ENCODE data around the gene RAB22A.

Gene RAB22A

GRCh38 chr20:58305061-58305460 lies 4.5 kb upstream of the RAB22A start:
- H3K4me1 ChIP-seq (ENCODE audit: low read length) = peaks cover 16% of the 10 kb centered on the region
- H3K9me3 ChIP-seq (ENCODE audit: insufficient read depth, low read length) = no peaks in the 10 kb centered on the region
- H3K27me3 ChIP-seq (ENCODE audit: low read depth, low read length) = no peaks in the 10 kb centered on the region
- no peak overlapping the region for H3K4me3 ChIP-seq (ENCODE audit: low read length)
- H3K27ac ChIP-seq (ENCODE audit: low read length) = no peak overlapping the region
- H3K79me2 ChIP-seq (ENCODE audit: low read length) = peaks cover 1% of the 10 kb centered on the region
- no peaks in the 10 kb centered on the region for H3K36me3 ChIP-seq (replicated peaks; ENCODE audit: low read depth, low read length)
- TF ChIP-seq EZH2phosphoT487 (IDR thresholded peaks at IDR 0.05; ENCODE audit: low read depth) (no peak), CTCF (IDR thresholded peaks at IDR 0.05; ENCODE audit: low read depth, low read length) (no peak)
- no peak overlapping the region for H3K4me2 ChIP-seq (ENCODE audit: low read length)
- H3K9ac ChIP-seq (ENCODE audit: low read length) = no peak overlapping the region
- no peaks in the 10 kb centered on the region for H4K20me1 ChIP-seq (ENCODE audit: insufficient read depth, low read length)
- H2AFZ ChIP-seq (ENCODE audit: low read depth, low read length) = no peak overlapping the region

GRCh38 chr20:58306421-58307261 lies 2.9 kb upstream of the RAB22A start:
- H3K9ac ChIP-seq (ENCODE audit: low read length) = peak overlapping the region; percentile 1; the same call in 1 of the 2 replicates

GRCh38 chr20:58307270-58307669 lies 2.2 kb upstream of the RAB22A start:
- no peaks in the 10 kb centered on the region for H4K20me1 ChIP-seq (ENCODE audit: insufficient read depth, low read length)
- no peaks in the 10 kb centered on the region for H3K27me3 ChIP-seq (ENCODE audit: low read depth, low read length)
- H3K9me3 ChIP-seq (ENCODE audit: insufficient read depth, low read length) = no peaks in the 10 kb centered on the region
- peak overlapping the region; percentile 51 for H3K4me3 ChIP-seq (ENCODE audit: low read length)
- peaks cover 25% of the 10 kb centered on the region for H3K4me1 ChIP-seq (ENCODE audit: low read length)
- H3K27ac ChIP-seq (ENCODE audit: low read length) = peak overlapping the region; percentile 36
- H3K4me2 ChIP-seq (ENCODE audit: low read length) = peak overlapping the region; percentile 64
- H3K9ac ChIP-seq (ENCODE audit: low read length) = peak overlapping the region; percentile 1; the same call in 1 of the 2 replicates
- H2AFZ ChIP-seq (ENCODE audit: low read depth, low read length) = peak overlapping the region; percentile 82
- TF ChIP-seq EZH2phosphoT487 (IDR thresholded peaks at IDR 0.05; ENCODE audit: low read depth) = no peak
- no peak for TF ChIP-seq CTCF (IDR thresholded peaks at IDR 0.05; ENCODE audit: low read depth, low read length)
- peaks cover 6% of the 10 kb centered on the region for H3K36me3 ChIP-seq (replicated peaks; ENCODE audit: low read depth, low read length)
- H3K79me2 ChIP-seq (ENCODE audit: low read length) = peaks cover 17% of the 10 kb centered on the region

More at GRCh38 chr20:58306421-58307261, 2.9 kb upstream of the RAB22A start:
- TF ChIP-seq EZH2phosphoT487 (IDR thresholded peaks at IDR 0.05; ENCODE audit: low read depth) (no peak), CTCF (IDR thresholded peaks at IDR 0.05; ENCODE audit: low read depth, low read length) (no peak)
- Histone ChIP-seq H3K27me3 (ENCODE audit: low read depth, low read length) (no peaks in the 10 kb centered on the region), H3K4me3 (ENCODE audit: low read length) (peak overlapping the region; percentile 51), H3K36me3 (replicated peaks; ENCODE audit: low read depth, low read length) (peaks cover 6% of the 10 kb centered on the region), H4K20me1 (ENCODE audit: insufficient read depth, low read length) (no peaks in the 10 kb centered on the region), H3K79me2 (ENCODE audit: low read length) (peaks cover 15% of the 10 kb centered on the region), H3K27ac (ENCODE audit: low read length) (peak overlapping the region; percentile 36), H3K4me2 (ENCODE audit: low read length) (peak overlapping the region; percentile 64), H3K4me1 (ENCODE audit: low read length) (peaks cover 25% of the 10 kb centered on the region), H2AFZ (ENCODE audit: low read depth, low read length) (peak overlapping the region; percentile 82), H3K9me3 (ENCODE audit: insufficient read depth, low read length) (no peaks in the 10 kb centered on the region)

- peaks cover 14% of the 10 kb centered on the region for H3K36me3 ChIP-seq (replicated peaks; ENCODE audit: low read depth, low read length)
- H4K20me1 ChIP-seq (ENCODE audit: insufficient read depth, low read length) = no peaks in the 10 kb centered on the region
- H3K4me1 ChIP-seq (ENCODE audit: low read length) = peaks cover 25% of the 10 kb centered on the region
- TF ChIP-seq CTCF (IDR thresholded peaks at IDR 0.05; ENCODE audit: low read depth, low read length) = no peak
- TF ChIP-seq EZH2phosphoT487 (IDR thresholded peaks at IDR 0.05; ENCODE audit: low read depth) = no peak
- H3K27me3 ChIP-seq (ENCODE audit: low read depth, low read length) = no peaks in the 10 kb centered on the region
- peaks cover 17% of the 10 kb centered on the region for H3K79me2 ChIP-seq (ENCODE audit: low read length)
- no peak overlapping the region for H3K4me3 ChIP-seq (ENCODE audit: low read length)
- H3K27ac ChIP-seq (ENCODE audit: low read length) = no peak overlapping the region
- no peaks in the 10 kb centered on the region for H3K9me3 ChIP-seq (ENCODE audit: insufficient read depth, low read length)
- no peak overlapping the region for H3K9ac ChIP-seq (ENCODE audit: low read length)
- H3K4me2 ChIP-seq (ENCODE audit: low read length) = no peak overlapping the region
- no peak overlapping the region for H2AFZ ChIP-seq (ENCODE audit: low read depth, low read length)
Measured at GRCh38 chr20:58308290-58308679, 1.2 kb upstream of the RAB22A start.
